Ascending aorta (tissue), 2 donors: ENCODE measurements around the gene CNBD2. TPM values are rescaled to one million over a fixed set of nuclear protein-coding genes. Genes with fewer than 3 reads are reported as not detected.

Experiments
- DNase-seq, 2 donors: peaks; one replicate each; pipeline ENCODE4 v3.0.0-alpha.2; 2019; ENCODE audit warnings: low spot score in 2 of 2
- H3K27ac ChIP-seq, 2 donors: fragments of 200-600 bp; sonication (generic); one replicate each; pipeline ENCODE4 v1.5.1; 2016 to 2017; ENCODE audit warnings: mild to moderate bottlenecking in 1 of 2
- H3K27me3 ChIP-seq: fragments of 200-600 bp; sonication (generic); one replicate; pipeline ENCODE4 v1.5.1; 2017
- H3K36me3 ChIP-seq, 2 donors: fragments of 200-600 bp; sonication (generic); one replicate each; pipeline ENCODE4 v1.5.1; 2016
- H3K4me1 ChIP-seq, 2 donors: fragments of 200-600 bp; sonication (generic); one replicate each; pipeline ENCODE4 v1.5.1; 2016 to 2017; ENCODE audit warnings: mild to moderate bottlenecking in 1 of 2
- H3K4me3 ChIP-seq, 2 donors: fragments of 200-600 bp; sonication (generic); one replicate each; pipeline ENCODE4 v1.5.1; 2016 to 2017; ENCODE audit warnings: mild to moderate bottlenecking in 1 of 2
- H3K9me3 ChIP-seq, 2 donors: fragments of 200-600 bp; sonication (generic); one replicate each; pipeline ENCODE4 v1.5.1; 2016
- CTCF ChIP-seq, 3 experiments: fragments of 200-600 bp in 2 of 3; fragments of 450-650 bp in 1 of 3; sonication (generic) in 2 of 3; IDR thresholded peaks; one replicate each; pipeline ENCODE4 v1.5.1; 2016 to 2019; ENCODE audit warnings: antibody characterized with exemption in 3 of 3, mild to moderate bottlenecking in 1 of 3, moderate library complexity in 1 of 3
- intact Hi-C: fragments of 100-400 bp; cut with DNase I; formaldehyde crosslinking; loops from one replicate; pipeline ENCODE4 v1.15.1; 2023
- total RNA-seq: library from RNA; depleted of rRNA; stranded (reverse); fragments of >200 nt; gene quantifications from one replicate; pipeline ENCODE4 v1.1.0, GENCODE V29; 2016

The CNBD2 gene
- total RNA-seq, 1 donor from 2014 or later = not detected

DNA sequence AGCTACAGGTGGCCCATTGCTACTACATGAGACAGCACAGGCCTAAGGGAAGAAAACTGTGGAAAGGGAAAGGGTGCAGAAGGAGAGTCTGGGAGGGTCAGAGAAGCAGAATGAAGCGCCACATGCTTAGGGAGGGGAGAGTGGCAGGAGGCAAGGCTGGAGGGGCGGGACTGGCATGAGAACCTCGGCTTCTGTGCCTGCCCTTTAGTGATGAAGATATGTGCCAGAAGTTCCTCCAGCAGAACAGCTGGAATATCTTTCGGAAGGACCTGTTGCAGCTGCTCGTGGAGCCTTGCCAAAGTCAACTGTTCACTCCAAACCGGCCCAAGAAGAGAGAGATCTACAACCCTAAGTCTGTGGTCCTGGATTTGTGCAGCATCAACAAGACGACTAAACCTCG, 61.8 kb downstream of the CNBD2 start:
- TF ChIP-seq CTCF (IDR thresholded peaks at IDR 0.05) = no peak
- H3K4me3 ChIP-seq = no peak overlapping the region
- no peaks in the 10 kb centered on the region for H3K36me3 ChIP-seq
- DNase-seq = no peak
- no peaks in the 10 kb centered on the region for H3K4me1 ChIP-seq
- intact Hi-C loops = no loop called here
- no peak overlapping the region for H3K27ac ChIP-seq
- H3K9me3 ChIP-seq = no peaks in the 10 kb centered on the region
- H3K27me3 ChIP-seq = no peaks in the 10 kb centered on the region

- Histone ChIP-seq H3K9me3 (no peaks in the 10 kb centered on the region), H3K27me3 (no peaks in the 10 kb centered on the region), H3K4me1 (no peaks in the 10 kb centered on the region), H3K4me3 (no peak overlapping the region), H3K36me3 (no peaks in the 10 kb centered on the region), H3K27ac (no peak overlapping the region)
- DNase-seq = no peak
- intact Hi-C loops = no loop called here
- TF ChIP-seq CTCF (IDR thresholded peaks at IDR 0.05) = no peak
These were observed 63.4 kb downstream of the CNBD2 start for GRCh38 chr20:36031806-36032205.

DNA sequence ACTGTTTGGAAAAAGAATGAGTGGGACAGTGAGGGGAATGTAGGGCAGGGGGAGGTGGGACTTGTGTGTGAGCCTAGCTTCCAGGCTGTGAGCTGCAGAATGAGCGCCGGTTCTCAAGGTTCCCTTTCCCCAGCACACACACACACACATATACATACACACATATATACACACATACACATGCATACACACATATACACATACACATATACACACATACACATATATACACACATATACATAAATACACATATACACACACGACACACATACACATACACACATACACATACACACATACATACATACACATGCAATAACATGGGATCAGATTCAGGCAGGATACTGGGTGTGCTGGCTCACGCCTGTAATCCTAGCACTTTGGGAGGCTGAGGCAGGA, 66.5 kb downstream of the CNBD2 start:
- intact Hi-C loops = no loop called here
- peak in 1 of 2 donors; percentile 28 for DNase-seq
- Histone ChIP-seq H3K27me3 (no peaks in the 10 kb centered on the region), H3K4me1 (no peaks in the 10 kb centered on the region), H3K4me3 (no peak overlapping the region), H3K36me3 (no peaks in the 10 kb centered on the region), H3K9me3 (no peaks in the 10 kb centered on the region), H3K27ac (no peak overlapping the region)
- TF ChIP-seq CTCF (IDR thresholded peaks at IDR 0.05) = no peak

DNA sequence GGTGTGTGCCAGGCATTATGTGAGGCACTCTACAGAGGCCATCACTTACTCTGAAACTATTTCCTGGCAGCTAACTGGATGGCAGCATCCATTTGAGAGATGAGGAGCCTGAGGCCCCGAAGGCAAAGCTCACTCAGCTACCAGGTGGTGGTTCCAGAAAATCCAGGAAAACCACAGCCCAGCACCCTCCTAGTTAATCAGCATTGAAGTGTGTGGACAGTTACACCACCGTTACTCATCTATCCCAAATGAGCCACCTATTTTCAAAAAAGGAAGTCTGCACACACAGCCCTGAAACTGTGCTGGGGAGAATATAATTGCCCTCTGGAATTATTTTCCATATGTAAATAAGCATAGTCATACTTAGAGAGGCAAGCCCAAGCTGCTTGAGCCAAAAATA, 67.4 kb downstream of the CNBD2 start:
- TF ChIP-seq CTCF (IDR thresholded peaks at IDR 0.05) = no peak
- Histone ChIP-seq H3K4me1 (no peaks in the 10 kb centered on the region), H3K27ac (no peak overlapping the region), H3K9me3 (no peaks in the 10 kb centered on the region), H3K4me3 (no peak overlapping the region), H3K36me3 (no peaks in the 10 kb centered on the region), H3K27me3 (no peaks in the 10 kb centered on the region)
- DNase-seq = no peak
- intact Hi-C loops = no loop called here

DNA sequence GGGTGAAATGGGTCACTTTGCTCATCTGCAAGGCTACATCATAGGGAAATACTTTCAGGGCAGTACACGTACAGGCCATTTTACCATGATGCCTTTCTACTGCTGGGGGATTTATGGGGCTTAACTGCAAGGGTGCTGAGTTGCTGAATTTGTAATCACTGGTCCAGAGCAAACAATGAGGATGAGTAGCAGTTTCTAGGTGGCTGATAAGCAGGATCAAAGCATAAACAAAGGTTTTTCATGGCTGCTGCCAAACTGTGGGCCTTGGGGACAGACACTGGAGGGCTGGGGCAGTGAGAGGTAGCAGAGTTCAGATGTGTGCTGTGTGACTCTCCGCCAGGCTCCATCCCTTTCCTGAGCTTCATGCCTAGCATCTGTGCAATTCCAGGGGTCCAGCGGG, 68.3 kb downstream of the CNBD2 start:
- H3K36me3 ChIP-seq = peaks cover 0 to 3% of the 10 kb centered on the region in 2 donors
- no peak overlapping the region for H3K27ac ChIP-seq
- DNase-seq = no peak
- intact Hi-C loops = no loop called here
- H3K9me3 ChIP-seq = no peaks in the 10 kb centered on the region
- no peaks in the 10 kb centered on the region for H3K27me3 ChIP-seq
- H3K4me3 ChIP-seq = no peak overlapping the region
- no peaks in the 10 kb centered on the region for H3K4me1 ChIP-seq
- TF ChIP-seq CTCF (IDR thresholded peaks at IDR 0.05) = no peak

- intact Hi-C loops = no loop called here
- Histone ChIP-seq H3K36me3 (peaks cover 0 to 5% of the 10 kb centered on the region in 2 donors), H3K27ac (no peak overlapping the region), H3K9me3 (no peaks in the 10 kb centered on the region), H3K4me3 (no peak overlapping the region), H3K4me1 (no peaks in the 10 kb centered on the region), H3K27me3 (no peaks in the 10 kb centered on the region)
- DNase-seq = no peak
- TF ChIP-seq CTCF (IDR thresholded peaks at IDR 0.05) = no peak
These were observed 72.2 kb downstream of the CNBD2 start for GRCh38 chr20:36040571-36040970.
